A673 (cell line): ENCODE measurements around the gene GHRH.

Source experiments
- CTCF ChIP-seq: fragments of 300-800, 200-600 bp; sonication (generic); conservative IDR thresholded peaks from 2 replicates; pipeline ENCODE4 v1.5.1; 2017; ENCODE audit warnings: low read depth, mild to moderate bottlenecking, antibody characterized with exemption, low read length, moderate library complexity, mixed read lengths
- EZH2 ChIP-seq: fragments of 200-600 bp; sonication (generic); IDR thresholded peaks from 2 replicates; pipeline ENCODE4 v1.6.1; 2017; ENCODE audit warnings: borderline replicate concordance, low read depth, mild to moderate bottlenecking, mixed read lengths, antibody characterized with exemption, low read length; ENCODE audit not compliant: poor library complexity, severe bottlenecking

GRCh38 chr20:37244572-37244957 lies 17.0 kb downstream of the GHRH start:
- TF ChIP-seq CTCF (no peak), EZH2 (no peak)
